ENCODE results near the gene RFX8.
"Not testable (repeated sequence)": the region's sequence is repeated elsewhere in the genome, so short reads cannot be mapped to it uniquely, and the experiment has no call there.

Gene RFX8

DNA sequence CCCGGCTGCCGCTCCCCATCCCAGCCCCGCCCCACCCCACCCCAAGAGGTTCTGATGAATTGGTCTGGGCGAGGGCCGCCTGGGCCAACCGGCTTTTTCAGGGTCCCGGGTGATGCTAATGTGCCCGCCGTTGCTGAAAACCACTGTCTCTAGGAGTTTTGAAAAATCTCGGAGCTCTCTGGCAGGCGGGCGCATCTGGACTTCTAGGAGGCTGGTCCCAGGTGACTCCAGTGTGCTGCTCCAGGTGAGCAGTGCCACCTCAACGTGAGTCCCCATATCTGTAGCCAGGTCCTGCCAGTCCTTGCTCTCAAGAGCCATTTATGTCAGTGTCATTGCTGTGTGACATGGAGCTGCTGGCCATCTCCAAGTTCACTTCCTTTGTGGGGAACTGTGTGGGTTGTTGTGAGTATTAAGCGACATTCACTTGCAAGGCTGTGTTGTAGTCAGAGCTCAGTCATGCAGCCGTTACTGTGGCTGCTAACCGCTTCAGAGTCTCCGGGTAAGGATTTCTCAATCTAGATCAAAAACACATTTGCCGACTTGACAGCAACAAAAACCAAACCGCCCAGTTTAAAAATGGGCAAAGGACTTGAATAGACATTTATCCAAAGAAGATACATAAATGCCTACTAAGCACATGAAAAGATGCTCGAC is at the start of gene RFX8:
RFX8 (minus strand) TSS at position 382 of the 654 bp plus-strand sequence. CDS start 8,264 bp downstream, outside the sequence.
- DNase-seq, result no peak

DNA sequence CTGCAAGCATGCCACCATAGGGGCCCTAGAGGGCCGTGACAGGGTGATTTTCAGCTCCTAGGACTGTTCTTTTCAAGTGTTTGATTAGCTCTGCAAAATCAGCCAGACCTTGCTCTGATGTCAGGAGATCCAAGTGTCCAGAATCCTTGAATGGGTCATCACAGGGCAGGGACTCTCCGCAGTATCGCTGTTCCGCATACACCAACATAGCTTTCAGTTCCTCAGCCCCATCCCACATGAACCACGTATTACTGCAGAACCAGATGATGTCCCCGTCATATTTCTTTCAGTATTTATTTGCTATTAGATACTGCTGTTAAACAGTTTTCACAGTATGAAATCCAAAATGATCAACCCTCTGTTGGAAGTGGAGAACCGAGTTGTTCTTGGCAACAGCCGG is 46.6 kb upstream of the RFX8 start:
- no peak for DNase-seq

DNA sequence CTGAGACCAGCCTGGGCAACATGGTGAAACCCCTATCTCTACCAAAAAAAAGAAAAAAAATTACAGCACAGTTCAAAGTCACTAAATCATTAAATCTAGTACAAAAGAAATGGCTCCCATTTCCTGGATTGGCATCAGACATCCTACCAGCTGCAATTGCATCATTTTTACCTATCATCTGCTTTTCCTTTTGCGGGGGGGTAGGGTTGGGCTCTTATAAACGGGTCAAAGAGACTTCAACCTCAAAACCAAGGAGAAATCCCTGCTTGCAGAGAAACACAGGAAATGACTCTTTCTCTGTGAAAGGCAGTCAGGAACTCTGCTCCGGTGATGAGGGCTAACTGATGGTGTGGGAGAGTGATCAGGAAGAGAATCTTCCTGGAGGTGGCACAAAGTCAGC is 45.3 kb upstream of the RFX8 start:
- DNase-seq, result no peak

DNA sequence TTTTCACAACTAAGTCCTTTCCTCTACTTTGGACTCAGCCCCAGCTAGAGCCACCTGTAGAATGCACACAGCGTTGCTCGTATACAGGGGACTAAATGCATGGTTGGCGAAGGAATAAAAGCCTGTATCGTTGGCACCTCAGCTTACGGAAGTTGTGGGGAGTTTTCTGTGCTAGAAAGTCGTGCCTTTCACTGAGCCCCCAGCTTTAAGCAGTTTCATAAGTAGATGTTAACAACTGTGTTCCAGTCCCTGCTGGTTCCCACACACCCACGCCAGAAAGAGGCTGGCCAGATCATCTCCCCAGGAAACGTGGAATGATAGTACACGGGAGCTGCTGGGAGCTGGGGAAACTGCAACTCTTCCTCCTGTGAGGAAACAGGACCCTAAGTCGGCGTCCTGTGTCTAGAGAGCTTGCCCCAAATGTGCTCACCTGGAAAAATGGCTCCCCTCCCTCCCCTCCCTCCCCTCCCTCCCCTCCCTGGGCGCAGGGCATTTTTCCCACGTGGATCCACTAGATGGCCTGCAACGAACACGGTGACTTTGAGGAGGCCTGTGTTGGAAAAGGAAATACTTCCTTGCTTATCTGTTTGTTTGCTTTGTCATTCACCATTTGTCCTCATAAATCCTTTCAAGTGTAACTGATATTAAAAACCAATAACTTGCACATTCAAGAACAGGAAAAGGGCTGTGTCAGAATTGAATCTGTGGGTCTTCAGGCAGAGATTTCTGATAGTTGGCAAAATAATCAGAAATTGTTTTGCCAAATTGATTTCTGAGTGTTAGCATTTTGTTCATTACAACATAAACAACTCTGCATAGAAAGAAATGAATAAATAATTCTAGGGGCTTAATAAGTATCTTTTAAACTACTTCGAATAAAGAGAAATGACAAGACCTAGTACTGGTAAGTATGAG is 43.9 kb upstream of the RFX8 start:
- peak; percentile 77 for DNase-seq

DNA sequence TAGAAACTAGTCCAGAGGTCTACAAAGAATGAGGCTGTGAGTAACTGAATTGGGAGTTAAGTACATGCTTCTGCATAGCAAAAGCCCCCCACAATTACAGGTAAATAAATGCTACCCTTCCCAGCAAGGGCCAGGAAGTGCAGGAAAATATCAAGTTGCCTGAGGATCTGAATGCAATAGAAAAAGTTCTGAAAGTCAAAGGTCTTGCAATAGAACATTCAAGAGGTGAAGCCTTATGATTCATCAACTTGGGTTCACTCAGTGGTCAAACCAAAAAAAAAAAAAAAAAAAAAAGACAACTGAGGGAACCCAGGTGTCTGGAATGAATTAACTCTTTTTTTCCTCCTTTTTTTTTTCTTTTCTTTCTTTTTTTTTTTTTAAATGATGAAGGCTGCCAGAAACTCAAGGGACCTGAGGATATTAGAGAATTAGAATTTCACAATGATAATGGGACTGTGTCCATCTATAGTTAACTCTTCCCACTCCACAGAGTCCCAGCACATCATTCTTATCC is 42.9 kb upstream of the RFX8 start:
- no peak for DNase-seq

DNA sequence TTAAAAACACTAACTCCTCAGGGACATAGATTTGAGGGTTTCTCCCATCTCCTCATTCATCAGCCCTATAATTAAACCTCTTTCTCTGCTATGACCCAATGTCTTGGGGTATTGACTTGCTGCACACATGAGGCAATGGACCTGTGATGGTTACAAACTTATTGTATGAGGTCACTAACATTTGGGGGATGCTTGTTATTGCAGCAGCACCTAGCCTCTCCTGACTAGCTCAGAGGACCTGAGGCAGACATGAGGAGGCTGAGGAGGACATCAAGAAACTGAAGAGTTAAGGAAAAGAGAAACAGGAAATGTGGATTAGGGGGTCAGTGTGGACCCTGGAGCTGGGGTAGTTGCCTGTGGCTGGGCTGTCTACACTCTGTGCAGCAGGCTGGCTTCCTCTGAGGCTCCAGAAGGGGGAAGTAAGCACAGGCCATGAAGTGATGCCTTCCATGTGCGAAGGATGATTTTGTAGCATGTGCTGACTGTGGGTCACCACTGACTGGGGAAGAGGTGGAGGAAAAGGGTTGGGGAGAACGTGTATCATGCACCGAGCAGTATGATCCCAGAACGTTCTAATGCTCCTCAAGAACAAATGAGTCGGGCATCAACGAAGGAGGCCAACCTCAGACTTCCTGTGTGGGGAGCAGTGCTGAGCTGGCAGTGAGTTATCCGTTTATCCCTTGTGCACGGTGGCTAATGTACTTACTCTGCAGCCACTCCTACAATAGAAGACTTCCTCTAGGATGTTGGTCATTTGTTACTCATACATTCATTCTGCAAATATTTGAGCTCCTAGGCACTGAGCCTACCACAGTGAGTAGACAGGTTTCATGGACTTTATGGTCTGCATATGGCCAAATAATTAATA is 42.1 kb upstream of the RFX8 start:
- no peak for DNase-seq

DNA sequence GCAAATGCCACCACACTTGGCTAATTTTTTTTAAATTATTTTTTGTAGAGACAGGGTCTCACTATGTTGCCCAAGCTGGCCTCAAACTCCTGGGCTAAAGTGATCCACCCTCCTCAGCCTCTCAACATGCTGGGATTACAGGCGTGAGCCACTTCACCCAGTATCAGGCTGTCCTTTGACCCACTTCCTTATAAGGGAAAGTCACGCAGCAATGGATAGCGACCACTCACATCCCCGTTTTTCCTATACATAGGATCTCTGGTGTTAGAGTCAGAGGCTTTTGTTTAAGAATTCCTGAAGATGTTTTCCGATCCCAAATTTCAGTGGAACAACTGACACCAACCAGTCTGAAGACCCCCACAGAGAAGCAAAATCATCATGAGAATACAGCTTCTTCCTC is 41.4 kb upstream of the RFX8 start:
- no peak for DNase-seq

DNA sequence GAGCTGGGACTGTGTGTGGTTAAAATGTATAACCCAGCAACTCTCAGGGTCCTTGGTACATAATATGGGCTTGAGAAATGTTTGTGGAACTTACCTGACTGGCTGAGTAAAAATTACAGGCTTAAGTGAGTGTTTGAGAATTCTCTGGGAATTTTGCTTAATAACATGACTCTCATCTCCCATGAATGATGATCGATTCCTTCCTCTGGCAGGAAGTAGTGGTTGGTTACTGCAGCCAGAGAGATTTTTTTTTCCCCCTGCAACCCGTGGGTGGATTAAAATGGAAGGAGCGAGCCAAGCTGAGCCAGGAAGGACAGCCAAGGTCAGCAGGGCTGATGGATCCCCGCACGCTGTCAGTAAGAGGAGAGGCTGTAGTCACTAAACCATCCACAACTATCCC is 40.6 kb upstream of the RFX8 start:
- DNase-seq, result no peak

DNA sequence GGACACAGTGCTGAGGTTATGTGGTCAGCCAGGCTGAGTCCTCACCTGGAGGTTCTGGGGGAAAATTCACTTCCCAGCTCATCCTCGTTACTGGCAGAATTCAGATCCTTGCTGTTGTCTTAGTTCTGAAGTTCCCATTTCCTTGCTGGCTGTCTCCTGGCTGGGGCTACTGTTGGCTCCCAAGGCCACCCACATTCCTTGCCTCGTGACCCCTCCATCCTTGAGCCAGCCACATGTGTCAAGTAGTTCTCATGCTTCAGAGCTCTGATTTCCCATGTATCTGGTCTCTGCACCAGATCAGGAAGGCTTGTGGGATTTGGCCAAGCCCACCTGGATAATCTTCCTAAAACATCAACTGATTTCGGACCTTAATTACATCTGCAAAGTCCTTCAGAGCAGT is 38.1 kb upstream of the RFX8 start:
- DNase-seq, result no peak

DNA sequence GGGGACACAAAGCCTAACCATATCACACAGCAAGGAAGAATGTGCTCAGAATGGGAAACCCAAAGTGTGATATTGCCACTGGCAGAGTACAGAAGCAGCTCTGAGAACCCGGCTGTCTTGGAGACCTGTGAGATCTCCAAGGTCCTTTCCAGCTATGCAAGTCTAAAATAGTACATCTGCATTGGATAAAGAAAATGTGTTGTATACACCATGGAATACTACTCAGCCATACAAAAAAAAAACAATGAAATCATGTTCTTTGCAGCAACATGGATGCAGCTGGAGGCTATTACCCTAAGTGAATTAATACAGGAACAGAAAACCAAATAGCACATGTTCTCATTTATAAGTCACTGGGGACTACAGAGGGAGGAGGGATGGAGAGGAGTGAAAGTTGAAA is 36.5 kb upstream of the RFX8 start:
- DNase-seq, result no peak

DNA sequence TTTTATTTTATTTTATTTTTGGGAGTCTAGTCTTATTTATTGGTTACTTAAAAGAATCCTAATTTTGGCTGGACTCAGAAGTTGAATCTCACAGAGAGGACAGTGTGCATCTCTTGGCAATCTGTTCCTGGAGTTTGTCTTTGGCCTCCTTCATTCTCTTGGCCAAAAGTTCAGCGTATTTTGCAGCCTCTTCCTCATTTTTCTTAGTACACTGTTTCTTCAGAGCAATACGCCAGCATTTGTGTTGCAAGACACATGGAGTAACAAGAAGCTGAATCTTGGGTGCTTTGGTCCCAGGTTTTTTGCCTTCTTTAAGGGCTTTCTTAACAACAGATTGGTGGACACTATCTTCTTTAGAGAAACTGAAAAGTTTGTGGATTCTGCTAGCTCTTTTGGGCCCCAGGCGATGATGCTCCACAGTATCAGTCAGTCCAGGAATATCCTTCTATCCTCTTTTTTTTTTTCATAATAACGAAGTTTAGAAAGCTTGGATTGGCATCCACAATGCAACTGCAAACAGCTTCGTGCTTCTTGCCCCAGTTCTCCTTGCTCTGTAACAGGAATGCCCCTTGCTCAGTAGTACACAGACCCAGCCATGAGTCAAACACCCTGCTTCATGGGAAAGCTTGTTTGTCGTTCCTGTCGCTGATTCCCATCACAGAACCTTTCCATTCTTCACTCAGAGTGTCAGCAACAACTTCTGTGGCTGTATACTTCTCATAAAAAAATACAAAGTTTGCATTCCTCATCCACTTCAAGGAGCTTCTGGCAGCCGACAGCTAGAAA is 34.8 kb upstream of the RFX8 start:
- DNase-seq, result no peak

DNA sequence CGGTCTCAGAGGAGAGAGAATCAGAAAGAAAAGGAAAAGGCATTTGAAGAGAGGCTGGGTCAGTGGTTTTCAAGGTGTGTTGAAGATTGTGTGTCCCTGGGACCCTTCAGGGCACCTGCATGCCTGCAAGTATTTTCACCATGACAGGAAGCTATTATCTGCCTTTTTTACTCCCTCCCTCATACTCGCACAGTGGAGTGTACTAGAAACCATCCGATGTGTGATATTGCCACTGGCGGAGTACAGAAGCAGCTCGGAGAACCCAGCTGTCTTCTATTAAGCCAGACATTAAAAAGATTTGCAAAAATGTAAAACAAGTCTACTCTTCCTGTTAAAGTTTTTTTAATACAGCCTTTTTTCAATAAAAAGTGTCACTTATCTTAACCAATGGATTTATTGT is 33.7 kb upstream of the RFX8 start:
- DNase-seq, result no peak

DNA sequence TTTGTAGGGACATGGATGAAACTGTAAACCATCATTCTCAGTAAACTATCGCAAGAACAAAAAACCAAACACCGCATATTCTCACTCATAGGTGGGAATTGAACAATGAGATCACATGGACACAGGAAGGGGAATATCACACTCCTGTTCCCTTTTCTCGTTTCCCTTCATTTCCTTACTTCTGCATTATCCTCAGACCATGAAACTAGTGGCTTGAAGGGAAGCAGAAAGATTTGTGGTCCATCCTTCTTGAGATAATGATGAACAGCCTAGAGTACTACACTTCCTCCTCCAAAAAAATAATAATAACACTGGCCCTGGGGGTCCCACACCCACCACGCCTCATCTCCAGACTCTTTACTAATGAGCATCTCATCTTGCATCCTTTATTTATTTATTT is 30.4 kb upstream of the RFX8 start:
- DNase-seq, result not testable (repeated sequence)

DNA sequence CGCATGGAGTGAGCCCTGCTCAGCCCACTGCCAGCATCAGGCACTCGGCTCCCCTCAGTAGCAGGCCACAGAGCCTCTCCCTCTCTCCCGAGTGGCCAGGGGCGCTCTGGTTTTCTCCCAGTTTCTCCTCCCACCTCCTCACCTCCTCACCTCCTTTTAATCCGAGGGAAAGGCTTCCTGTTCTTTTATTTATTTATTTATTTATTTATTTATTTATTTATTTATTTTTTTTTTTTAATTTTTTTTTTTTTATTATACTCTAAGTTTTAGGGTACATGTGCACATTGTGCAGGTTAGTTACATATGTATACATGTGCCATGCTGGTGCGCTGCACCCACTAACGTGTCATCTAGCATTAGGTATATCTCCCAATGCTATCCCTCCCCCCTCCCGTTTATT is 29.8 kb upstream of the RFX8 start:
- DNase-seq, result not testable (repeated sequence)

DNA sequence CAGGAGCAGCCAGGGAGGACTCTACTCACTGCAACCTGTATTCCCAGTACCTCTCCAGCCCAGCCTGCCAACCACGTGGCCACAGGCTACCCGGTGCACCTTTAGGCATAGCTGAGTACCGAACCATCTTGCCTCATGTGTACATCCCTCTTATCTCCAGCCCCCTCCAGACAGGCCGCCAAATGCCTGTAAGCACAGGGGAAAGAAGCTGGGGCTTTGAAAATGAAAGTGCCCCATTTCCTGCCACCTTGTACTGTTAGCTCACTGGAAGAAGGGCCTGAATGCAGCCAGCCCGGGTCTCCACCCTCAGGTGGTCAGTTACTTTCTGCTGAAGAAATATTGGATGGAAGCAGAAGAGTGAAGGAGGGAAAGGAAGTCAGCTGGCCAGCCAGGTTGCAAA is 27.2 kb upstream of the RFX8 start:
- no peak for DNase-seq

DNA sequence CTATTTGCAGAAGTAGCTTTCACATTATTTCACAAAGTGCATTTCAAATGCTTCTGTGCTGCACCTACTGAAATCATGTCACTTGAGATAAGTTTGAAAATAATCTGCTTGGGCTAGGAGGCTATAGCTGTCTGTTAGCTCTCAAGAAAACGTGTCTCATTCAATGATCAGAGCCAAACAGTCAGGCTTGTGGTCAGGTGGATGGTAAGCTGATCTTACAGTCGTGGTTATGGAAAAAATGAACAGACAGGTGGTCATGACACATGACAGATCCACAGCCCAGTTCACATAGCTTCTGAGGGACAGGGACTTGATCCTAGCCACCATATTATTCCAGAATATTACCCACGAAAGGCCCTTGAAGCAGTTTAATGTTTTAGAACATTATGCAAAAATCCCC is 26.5 kb upstream of the RFX8 start:
- DNase-seq, result no peak

DNA sequence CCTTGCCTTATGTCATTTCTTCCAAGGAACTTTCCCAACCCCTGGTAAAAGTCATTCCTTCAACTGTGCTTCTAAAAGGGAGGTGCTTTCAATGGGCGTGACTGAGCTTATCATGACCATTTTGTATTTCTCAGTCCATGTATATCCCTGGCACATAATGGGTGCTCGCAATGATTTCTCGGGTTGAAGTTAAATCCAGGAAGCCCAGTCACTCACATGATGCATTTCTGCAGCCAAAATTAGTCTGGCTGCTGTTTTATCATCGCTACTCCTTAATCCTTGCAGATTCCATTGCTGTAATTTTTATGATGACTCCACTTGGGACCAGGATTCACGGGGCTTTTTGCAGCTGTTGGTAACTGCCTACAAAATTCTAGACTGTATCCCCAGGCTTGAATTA is 25.9 kb upstream of the RFX8 start:
- DNase-seq, result no peak

DNA sequence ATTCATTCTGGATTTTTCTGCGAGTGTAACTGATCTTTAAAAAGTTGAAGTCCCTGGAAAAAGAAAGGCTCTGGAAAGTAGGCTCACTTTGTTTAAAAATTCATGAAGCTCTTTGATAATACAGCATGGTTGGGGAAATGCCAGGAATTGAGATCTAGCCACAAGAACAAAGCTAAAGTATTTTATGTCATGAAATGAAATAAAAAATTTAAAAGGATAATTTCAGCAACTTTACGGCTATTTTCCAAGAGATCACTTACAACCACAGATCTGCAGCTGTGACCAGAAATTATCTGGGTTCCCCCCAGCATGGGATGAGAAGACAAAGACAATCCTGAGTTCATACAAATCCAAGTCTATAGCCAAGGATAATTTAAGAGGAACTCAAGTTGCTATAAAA is 25.3 kb upstream of the RFX8 start:
- no peak for DNase-seq

DNA sequence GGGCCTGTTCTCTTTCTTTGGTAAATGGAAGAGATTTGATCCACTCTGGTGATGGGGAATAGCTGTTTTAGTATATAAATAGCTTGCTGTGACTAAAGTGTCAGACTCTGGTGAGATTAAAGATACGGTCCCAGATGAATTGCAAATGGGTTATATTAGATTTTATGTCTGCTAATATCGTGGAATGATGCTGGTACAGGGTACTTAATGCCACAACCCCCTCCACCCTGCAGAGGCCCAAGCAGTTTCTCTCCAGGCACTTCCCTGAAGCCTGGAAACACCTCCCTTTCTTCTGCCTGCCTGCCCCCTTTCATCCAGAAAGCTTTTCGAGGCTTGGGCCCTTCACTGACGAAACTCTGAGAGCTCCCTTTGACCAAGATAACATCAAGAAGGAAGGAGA is 21.4 kb upstream of the RFX8 start:
- no peak for DNase-seq

DNA sequence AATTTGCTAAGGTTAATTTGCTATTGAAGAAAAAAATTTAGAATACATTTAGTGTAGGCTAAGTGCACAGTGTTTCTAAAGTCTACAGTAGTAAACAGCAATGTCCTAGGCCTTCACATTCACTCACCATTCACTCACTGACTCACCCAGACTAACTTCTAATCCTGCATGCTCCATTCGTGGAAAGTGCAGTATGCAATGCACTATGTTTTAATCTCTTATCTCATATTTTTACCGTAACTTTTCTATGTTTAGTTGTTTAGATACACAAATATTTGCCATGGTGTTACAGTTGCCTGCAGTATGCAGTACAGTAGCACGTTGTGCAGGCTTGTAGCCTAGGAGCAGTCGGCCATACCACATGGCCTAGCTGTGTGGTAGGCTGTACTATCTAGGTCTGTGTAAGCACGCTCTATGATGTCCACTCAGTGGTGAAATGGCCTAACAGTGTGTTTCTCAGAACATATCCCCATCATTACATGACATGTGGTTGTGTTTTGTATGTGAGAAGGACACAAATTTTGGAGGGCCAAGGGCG is 18.1 kb upstream of the RFX8 start:
- DNase-seq, result no peak

DNA sequence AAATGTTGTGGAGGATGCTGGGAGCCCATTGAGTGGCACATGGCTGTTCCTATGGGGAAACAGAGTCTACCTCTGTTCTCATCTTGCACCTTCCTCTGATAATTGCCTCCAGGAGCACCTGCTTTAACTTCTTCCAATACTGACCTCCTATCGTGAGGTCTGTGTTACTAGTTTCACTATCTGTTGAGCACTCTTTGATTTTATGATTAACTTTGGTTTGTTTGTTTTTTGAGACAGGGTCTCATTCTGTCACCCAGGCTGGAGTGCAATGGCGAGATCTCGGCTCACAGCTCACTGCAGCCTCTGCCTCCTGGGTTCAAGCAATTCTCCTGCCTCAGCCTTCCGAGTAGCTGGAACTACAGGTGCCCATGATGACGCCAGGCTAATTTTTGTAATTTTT is 12.1 kb upstream of the RFX8 start:
- no peak for DNase-seq

DNA sequence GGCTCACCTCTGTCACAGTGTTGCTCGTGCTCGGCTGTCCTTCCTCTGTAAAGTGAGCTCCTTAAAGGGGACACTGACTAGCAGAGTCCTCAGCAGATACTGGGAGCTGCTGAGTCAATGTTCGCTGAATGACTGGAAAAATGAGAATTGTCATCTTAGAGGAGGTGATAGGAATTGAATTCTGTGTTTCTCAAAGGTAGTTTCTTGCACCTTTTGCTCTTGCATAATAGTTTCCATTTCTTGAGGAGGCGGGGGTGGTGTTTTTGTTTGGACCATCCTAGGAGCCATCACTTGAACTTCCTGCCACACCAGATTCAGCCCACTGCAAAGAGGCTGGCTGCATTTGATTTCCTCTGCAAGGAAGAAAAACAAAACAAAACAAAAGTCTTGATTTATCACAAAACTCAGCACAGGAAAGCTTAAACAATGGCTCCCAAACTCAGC is 11.4 kb upstream of the RFX8 start:
- DNase-seq, result no peak
